ENCODE data around the gene RGS7. TPM values are rescaled to one million over a fixed set of nuclear protein-coding genes. Genes with fewer than 3 reads are reported as not detected.

RGS7 gene
- total and polyA plus RNA-seq, 2 of the 8 experiments (the other 6 are each of a cell fraction or from before 2014, with no cell fraction given): 1.6 to 3.0 TPM

DNA sequence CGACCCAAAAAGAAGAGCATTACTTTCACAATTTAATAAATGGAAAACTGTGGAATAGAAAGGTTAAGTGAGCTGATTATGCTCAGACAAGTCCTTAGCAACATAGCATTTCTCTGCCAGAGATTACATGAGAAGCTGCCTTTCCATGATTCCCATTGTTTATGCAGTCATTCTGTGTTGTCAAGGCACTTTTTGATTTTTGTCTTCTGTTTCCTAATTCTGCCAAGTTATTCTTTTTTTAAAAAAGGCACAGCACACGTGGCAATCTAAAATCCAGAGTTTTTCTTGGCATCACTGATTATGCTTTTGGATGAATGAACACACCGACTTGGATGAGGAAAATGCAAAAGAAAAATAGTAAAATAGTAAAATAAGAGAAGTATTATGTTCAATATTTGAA is 185.0 kb downstream of the RGS7 start:
- Histone ChIP-seq H2BK20ac (ENCODE audit: low read length) (no peak overlapping the region), H2BK12ac (ENCODE audit: low read depth, low read length) (no peak overlapping the region), H3K79me2 (ENCODE audit: control insufficient read depth in 1 of 2, insufficient read depth in 2 of 2, low read length in 2 of 2) (no peaks in the 10 kb centered on the region), H3K4me1 (replicated peaks in 1 of 4; ENCODE audit: control insufficient read depth in 3 of 4, insufficient read depth in 4 of 4, low read length in 3 of 4) (no peaks in the 10 kb centered on the region; a peak in 1 of 7 replicates), H3K23me2 (ENCODE audit: low read depth, low read length) (no peaks in the 10 kb centered on the region), H4K5ac (ENCODE audit: insufficient read length, low read depth, low read length) (no peak overlapping the region), H2AK5ac (ENCODE audit: low read depth, low read length) (no peak overlapping the region), H3K14ac (ENCODE audit: insufficient read length) (no peak overlapping the region), H4K20me1 (replicated peaks in 1 of 2; ENCODE audit: control insufficient read depth in 1 of 2, insufficient read depth in 2 of 2, low read length in 2 of 2) (no peaks in the 10 kb centered on the region), H2BK15ac (ENCODE audit: low read length) (no peak overlapping the region), H2BK120ac (replicated peaks; ENCODE audit: low read depth, low read length) (no peak overlapping the region), H3K9ac (replicated peaks in 1 of 4; ENCODE audit: extremely low read depth in 1 of 4, low read depth in 3 of 4, low read length in 3 of 4) (no peak overlapping the region), H2AFZ (ENCODE audit: low read length) (no peak overlapping the region), H3K9me3 (ENCODE audit: insufficient read depth in 2 of 2, low read depth in 1 of 2, low read length in 1 of 2) (no peaks in the 10 kb centered on the region), H3K56ac (replicated peaks; ENCODE audit: insufficient read length, low read depth, low read length) (no peak overlapping the region), H3K27ac (ENCODE audit: low read depth, low read length) (no peak overlapping the region), H4K8ac (ENCODE audit: extremely low read depth, insufficient read depth, low read length) (no peak overlapping the region), H3K18ac (ENCODE audit: extremely low read depth, low read length) (no peak overlapping the region), H3K79me1 (ENCODE audit: low read depth, low read length) (no peaks in the 10 kb centered on the region), H3K4me2 (ENCODE audit: insufficient read depth in 1 of 2, low read depth in 2 of 2, low read length in 2 of 2) (no peak overlapping the region), H3K27me3 (replicated peaks in 1 of 4; ENCODE audit: control insufficient read depth in 3 of 4, extremely low read depth in 1 of 4, insufficient read depth in 3 of 4, low read length in 3 of 4) (no peaks in the 10 kb centered on the region), H3K4me3 (ENCODE audit: extremely low read depth in 1 of 4, insufficient read depth in 2 of 4, low read depth in 3 of 4, low read length in 4 of 4) (no peak overlapping the region), H4K91ac (replicated peaks; ENCODE audit: insufficient read length, low read length) (no peak overlapping the region), H3K23ac (ENCODE audit: insufficient read length) (no peak overlapping the region), H3K36me3 (ENCODE audit: control insufficient read depth in 2 of 4, insufficient read depth in 4 of 4, low read length in 3 of 4) (no peaks in the 10 kb centered on the region), H2BK5ac (ENCODE audit: low read depth, low read length) (no peak overlapping the region), H3K4ac (replicated peaks; ENCODE audit: insufficient read length, low read depth, low read length) (no peak overlapping the region)
- FAIRE-seq (no peak), DNase-seq (ENCODE audit: low read depth in 1 of 2, low spot score in 2 of 2) (no peak)
- 83% methylated on average over 3 of the region's 3 CpGs; no CpG with 5 or more reads in 1 of the 2 experiments for WGBS, 2 experiments (ENCODE audit: extremely low coverage in 1 of 2, insufficient coverage in 1 of 2, insufficient read length in 1 of 2, insufficient replicate concordance in 2 of 2, low coverage in 1 of 2, low lambda C conversion rate in 2 of 2, missing lambda C conversion rate in 1 of 2)
- POLR2A ChIA-PET (ENCODE audit: partially characterized antibody): no interaction called here
- CTCF ChIA-PET (ENCODE audit: partially characterized antibody): interaction anchor here (0.6 to 2.1 kb wide), 5 partner anchors 8 to 222 kb away, joined by 3 to 12 read pairs (median 3); no protein-coding TSS in a partner anchor
- no peak for TF ChIP-seq CBX8 (IDR thresholded peaks at IDR 0.05; ENCODE audit: borderline replicate concordance, low read depth, low read length)
- TF ChIP-seq ASH2L (IDR thresholded peaks at IDR 0.05; ENCODE audit: low read length): no peak
- TF ChIP-seq TBP (IDR thresholded peaks at IDR 0.05; ENCODE audit: low read depth, low read length): no peak
- TF ChIP-seq, protein P1, sequence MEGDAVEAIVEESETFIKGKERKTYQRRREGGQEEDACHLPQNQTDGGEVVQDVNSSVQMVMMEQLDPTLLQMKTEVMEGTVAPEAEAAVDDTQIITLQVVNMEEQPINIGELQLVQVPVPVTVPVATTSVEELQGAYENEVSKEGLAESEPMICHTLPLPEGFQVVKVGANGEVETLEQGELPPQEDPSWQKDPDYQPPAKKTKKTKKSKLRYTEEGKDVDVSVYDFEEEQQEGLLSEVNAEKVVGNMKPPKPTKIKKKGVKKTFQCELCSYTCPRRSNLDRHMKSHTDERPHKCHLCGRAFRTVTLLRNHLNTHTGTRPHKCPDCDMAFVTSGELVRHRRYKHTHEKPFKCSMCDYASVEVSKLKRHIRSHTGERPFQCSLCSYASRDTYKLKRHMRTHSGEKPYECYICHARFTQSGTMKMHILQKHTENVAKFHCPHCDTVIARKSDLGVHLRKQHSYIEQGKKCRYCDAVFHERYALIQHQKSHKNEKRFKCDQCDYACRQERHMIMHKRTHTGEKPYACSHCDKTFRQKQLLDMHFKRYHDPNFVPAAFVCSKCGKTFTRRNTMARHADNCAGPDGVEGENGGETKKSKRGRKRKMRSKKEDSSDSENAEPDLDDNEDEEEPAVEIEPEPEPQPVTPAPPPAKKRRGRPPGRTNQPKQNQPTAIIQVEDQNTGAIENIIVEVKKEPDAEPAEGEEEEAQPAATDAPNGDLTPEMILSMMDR (IDR thresholded peaks at IDR 0.05; ENCODE audit: control extremely low read depth in 1 of 3, insufficient read depth in 1 of 3, low read depth in 1 of 3, low read length in 3 of 3): no peak
- no peak for TF ChIP-seq JUN (IDR thresholded peaks at IDR 0.05; ENCODE audit: low read depth, low read length)
- TF ChIP-seq EP300 (IDR thresholded peaks at IDR 0.05; ENCODE audit: borderline replicate concordance in 1 of 2, low read depth in 2 of 2, low read length in 2 of 2): no peak
- TF ChIP-seq POLR2A (IDR thresholded peaks at IDR 0.05; ENCODE audit: control extremely low read depth in 1 of 2, low read depth in 2 of 2, low read length in 2 of 2): no peak
- no peak for TF ChIP-seq TEAD4 (IDR thresholded peaks at IDR 0.05; ENCODE audit: low read depth, low read length)
- no peak for TF ChIP-seq PHF8 (conservative IDR thresholded peaks at IDR 0.05; ENCODE audit: low read depth, low read length)
- no peak for TF ChIP-seq SIN3A (conservative IDR thresholded peaks at IDR 0.05 in 1 of 2, IDR thresholded peaks at IDR 0.05 in 1 of 2; ENCODE audit: low read depth in 1 of 2, low read length in 2 of 2)
- no peak for TF ChIP-seq HDAC2 (IDR thresholded peaks at IDR 0.05; ENCODE audit: borderline replicate concordance in 1 of 2, low read depth in 2 of 2, low read length in 2 of 2)
- no peak for TF ChIP-seq TAF1 (IDR thresholded peaks at IDR 0.05; ENCODE audit: low read depth, low read length)
